Iris pigment epithelial cell (primary cell): Measurements from ENCODE around the gene TSACC.
"Not testable (repeated sequence)": the region's sequence is repeated elsewhere in the genome, so short reads cannot be mapped to it uniquely, and the experiment has no call there.

Experiments used
- DNase-seq: peaks from one replicate; pipeline ENCODE4 v3.0.0-alpha.2; 2011; ENCODE audit warnings: low read depth

TSACC gene

GRCh38 chr1:156346636-156347035 lies 8.3 kb downstream of the TSACC start:
- no peak for DNase-seq

GRCh38 chr1:156347331-156347730 lies 9.0 kb downstream of the TSACC start:
- peak; percentile 48 for DNase-seq

GRCh38 chr1:156352481-156352880 lies 14.2 kb downstream of the TSACC start:
- DNase-seq, result not testable (repeated sequence)

GRCh38 chr1:156356262-156356874 lies 18.0 kb downstream of the TSACC start:
- DNase-seq, result no peak

GRCh38 chr1:156356875-156357534 lies 18.7 kb downstream of the TSACC start:
- no peak for DNase-seq

- no peak for DNase-seq
Measured at GRCh38 chr1:156357977-156358376, 19.7 kb downstream of the TSACC start.

- DNase-seq, result no peak
Measured at GRCh38 chr1:156358641-156359040, 20.3 kb downstream of the TSACC start.

GRCh38 chr1:156359249-156359648 lies 20.9 kb downstream of the TSACC start:
- no peak for DNase-seq

- peak; percentile 36 for DNase-seq
Measured at GRCh38 chr1:156359973-156360372, 21.6 kb downstream of the TSACC start.

- no peak for DNase-seq
Measured at GRCh38 chr1:156360534-156360933, 22.2 kb downstream of the TSACC start.

GRCh38 chr1:156365754-156366153 lies 27.4 kb downstream of the TSACC start:
- no peak for DNase-seq

GRCh38 chr1:156366378-156367166 lies 28.2 kb downstream of the TSACC start:
- no peak for DNase-seq

- DNase-seq, result no peak
Measured at GRCh38 chr1:156367383-156368156, 29.2 kb downstream of the TSACC start.

GRCh38 chr1:156368157-156368658 lies 29.9 kb downstream of the TSACC start:
- peak; percentile 7 for DNase-seq

GRCh38 chr1:156368889-156369684 lies 30.8 kb downstream of the TSACC start, which contains the start of gene RHBG:
TSS of gene RHBG (plus strand) at chr1:156369211. CDS start at chr1:156369250, 39 bp downstream.
- peak; percentile 10 for DNase-seq

GRCh38 chr1:156369685-156370286 lies 31.5 kb downstream of the TSACC start:
- not testable (repeated sequence) for DNase-seq

GRCh38 chr1:156371553-156372264 lies 33.4 kb downstream of the TSACC start:
- DNase-seq, result peak; percentile 65

GRCh38 chr1:156372265-156372586 lies 33.9 kb downstream of the TSACC start:
- DNase-seq, result no peak

GRCh38 chr1:156372876-156373275 lies 34.5 kb downstream of the TSACC start:
- DNase-seq, result no peak

- DNase-seq, result no peak
Measured at GRCh38 chr1:156373546-156373945, 35.2 kb downstream of the TSACC start.
